K562 (cell line): ENCODE measurements around the gene PRR7. TPM values are rescaled to one million over a fixed set of nuclear protein-coding genes. Genes with fewer than 3 reads are reported as not detected.

ENCODE experiments used
- BCL6 ChIP-seq: fragments of 250-450 bp; sonication (Bioruptor Pico); IDR thresholded peaks from 2 replicates; pipeline ENCODE4 v1.4.0; 2020
- CBFA2T3 ChIP-seq: fragments of 450-650 bp; IDR thresholded peaks from 2 replicates; pipeline ENCODE4 v1.6.1; 2017
- HLTF ChIP-seq: fragments of 450-650 bp; IDR thresholded peaks from 2 replicates; pipeline ENCODE4 v1.6.1; 2016
- KLF16 ChIP-seq: IDR thresholded peaks from 2 replicates; pipeline ENCODE4 v1.6.1; 2016; ENCODE audit warnings: antibody characterized with exemption
- LCOR ChIP-seq: sonication (generic); formaldehyde crosslinking; IDR thresholded peaks from 2 replicates; pipeline ENCODE4 v1.8.0; 2022; ENCODE audit warnings: mild to moderate bottlenecking, missing genetic modification reagents
- MYBL2 ChIP-seq, 2 experiments: fragments of 450-650 bp in 1 of 2; sonication (generic) in 1 of 2; formaldehyde crosslinking in 1 of 2; IDR thresholded peaks; 2 replicates each; pipeline versions ENCODE4 v1.6.1 to v1.8.1; 2017 to 2022; ENCODE audit warnings: borderline replicate concordance in 1 of 2, inconsistent platforms in 1 of 2, low read depth in 1 of 2, mild to moderate bottlenecking in 1 of 2, missing genetic modification reagents in 1 of 2, moderate library complexity in 1 of 2
- SREBF1 ChIP-seq: fragments of 150-350 bp; IDR thresholded peaks from 2 replicates; pipeline ENCODE4 v1.6.1; 2014; ENCODE audit warnings: antibody characterized with exemption, low read depth, low read length, borderline replicate concordance
- STAT5A ChIP-seq: IDR thresholded peaks from 2 replicates; pipeline ENCODE4 v1.6.1; 2012; ENCODE audit warnings: low read length, inconsistent platforms, borderline replicate concordance
- ZKSCAN8 ChIP-seq: fragments of 200-800 bp; sonication (Bioruptor generic); IDR thresholded peaks from 2 replicates; pipeline ENCODE4 v1.6.1; 2016; ENCODE audit warnings: missing genetic modification characterization, missing compliant biosample characterization
- polyA plus RNA-seq, 8 experiments: library from polyadenylated mRNA; depleted of rRNA in 4 of 8; stranded (reverse) in 5 of 8; unstranded in 3 of 8; fragments of >200 nt; fragmentation: Nextera tagmentation in 2 of 8; fragmentation: Illumina TruSeq in 1 of 8; extraction: Ambion mirVana in 2 of 8; extraction: Trizol in 1 of 8; gene quantifications; 2 replicates each; pipeline versions ENCODE4 v1.2.1 to v1.2.3, GENCODE V29; 2011 to 2014; ENCODE audit warnings: inconsistent platforms in 1 of 8, missing spikeins in 1 of 8
- total RNA-seq, 7 experiments: library from RNA; depleted of rRNA in 6 of 7; stranded (reverse); fragments of >200 nt in 6 of 7; fragmentation: Illumina TruSeq in 2 of 7; extraction: Trizol in 2 of 7; gene quantifications; 2 replicates each; pipeline versions ENCODE4 v1.2.1 to v1.2.3, GENCODE V29; 2011 to 2021; ENCODE audit warnings: low replicate concordance in 1 of 7
- TF ChIP-seq, protein P1 (sequence below), 2 experiments: IDR thresholded peaks in 1 of 2; conservative IDR thresholded peaks in 1 of 2; 2 replicates each; pipeline ENCODE4 v1.6.1; 2016; ENCODE audit warnings: low read depth in 2 of 2, mild to moderate bottlenecking in 1 of 2, missing compliant biosample characterization in 1 of 2, missing genetic modification characterization in 1 of 2, moderate library complexity in 1 of 2
- TF ChIP-seq, protein P2 (sequence below), 3 experiments: fragments of 200-800 bp in 1 of 3; sonication (Bioruptor generic) in 1 of 3; sonication (generic) in 1 of 3; formaldehyde crosslinking in 1 of 3; IDR thresholded peaks; 2 replicates each; pipeline versions ENCODE4 v1.6.1 to v1.8.0; 2016 to 2022; ENCODE audit warnings: mild to moderate bottlenecking in 2 of 3, missing compliant biosample characterization in 2 of 3, missing genetic modification characterization in 2 of 3, missing genetic modification reagents in 1 of 3
- TF ChIP-seq, protein P3 (sequence below): fragments of 450-650 bp; IDR thresholded peaks from 2 replicates; pipeline ENCODE4 v1.6.1; 2017; ENCODE audit warnings: antibody characterized with exemption, mild to moderate bottlenecking
- TF ChIP-seq, protein P4 (sequence below): IDR thresholded peaks from 2 replicates; pipeline ENCODE4 v1.6.1; 2012; ENCODE audit warnings: low read depth, low read length, improper control_type of control experiment, borderline replicate concordance
- TF ChIP-seq, protein P5 (sequence below): fragments of 450-650 bp; IDR thresholded peaks from 2 replicates; pipeline ENCODE4 v1.6.1; 2016; ENCODE audit warnings: antibody characterized with exemption

Gene PRR7
- total and polyA plus RNA-seq, 9 of the 15 experiments (the other 6 are each of a cell fraction or from before 2014, with no cell fraction given): 0.80 to 11.3 (median 10.4) TPM; not detected in 4

DNA sequence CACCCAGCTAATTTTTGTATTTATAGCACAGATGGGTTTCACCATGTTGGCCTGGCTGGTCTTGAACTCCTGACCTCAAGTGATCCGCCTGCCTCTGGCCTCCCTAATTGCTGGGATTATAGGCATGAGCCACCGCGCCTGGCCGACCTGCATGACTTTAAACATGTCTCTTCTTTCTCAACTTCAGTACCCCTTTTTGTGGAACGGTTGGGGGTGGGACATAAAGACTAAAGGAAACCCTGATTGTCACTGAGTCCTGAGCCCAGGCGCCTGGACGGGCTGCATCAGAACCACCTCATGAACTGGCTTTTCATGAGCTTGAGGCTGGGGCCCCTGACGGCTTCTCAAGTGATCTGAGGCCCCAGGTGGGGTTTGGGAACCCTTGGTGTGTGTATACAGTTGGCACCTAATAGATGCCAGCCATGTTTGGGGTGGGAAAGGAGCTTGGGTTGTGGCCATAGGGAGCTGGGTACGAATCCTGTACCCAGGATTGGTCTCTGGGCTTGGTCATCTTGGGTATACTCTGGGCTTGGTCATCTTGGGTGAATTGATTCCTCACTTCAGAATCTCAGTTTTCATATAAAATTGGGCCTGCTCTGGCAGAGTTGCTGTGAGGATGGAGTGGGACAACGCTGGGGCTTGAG is 17.9 kb upstream of the PRR7 start (continued):
- TF ChIP-seq, protein P1, sequence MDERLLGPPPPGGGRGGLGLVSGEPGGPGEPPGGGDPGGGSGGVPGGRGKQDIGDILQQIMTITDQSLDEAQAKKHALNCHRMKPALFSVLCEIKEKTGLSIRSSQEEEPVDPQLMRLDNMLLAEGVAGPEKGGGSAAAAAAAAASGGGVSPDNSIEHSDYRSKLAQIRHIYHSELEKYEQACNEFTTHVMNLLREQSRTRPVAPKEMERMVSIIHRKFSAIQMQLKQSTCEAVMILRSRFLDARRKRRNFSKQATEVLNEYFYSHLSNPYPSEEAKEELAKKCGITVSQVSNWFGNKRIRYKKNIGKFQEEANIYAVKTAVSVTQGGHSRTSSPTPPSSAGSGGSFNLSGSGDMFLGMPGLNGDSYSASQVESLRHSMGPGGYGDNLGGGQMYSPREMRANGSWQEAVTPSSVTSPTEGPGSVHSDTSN (CRISPR knock-in tag; IDR thresholded peaks at IDR 0.05; ENCODE audit: low read depth): no peak
- TF ChIP-seq, protein P1 (tag; conservative IDR thresholded peaks at IDR 0.05; ENCODE audit: low read depth): no peak
- TF ChIP-seq SREBF1: no peak
- no peak for TF ChIP-seq KLF16
- TF ChIP-seq CBFA2T3: no peak
- TF ChIP-seq, protein P2, sequence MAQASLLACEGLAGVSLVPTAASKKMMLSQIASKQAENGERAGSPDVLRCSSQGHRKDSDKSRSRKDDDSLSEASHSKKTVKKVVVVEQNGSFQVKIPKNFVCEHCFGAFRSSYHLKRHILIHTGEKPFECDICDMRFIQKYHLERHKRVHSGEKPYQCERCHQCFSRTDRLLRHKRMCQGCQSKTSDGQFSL (CRISPR knock-in tag; IDR thresholded peaks at IDR 0.05): no peak
- TF ChIP-seq, protein P2 (tag; IDR thresholded peaks at IDR 0.05): 0 out of 4 replicates have a peak, but pooled peaks of 1 of the 2 experiments have one; percentile 8
- TF ChIP-seq HLTF: 0 out of 2 replicates have a peak, but pooled peaks have one; percentile 14
- TF ChIP-seq, protein P3, sequence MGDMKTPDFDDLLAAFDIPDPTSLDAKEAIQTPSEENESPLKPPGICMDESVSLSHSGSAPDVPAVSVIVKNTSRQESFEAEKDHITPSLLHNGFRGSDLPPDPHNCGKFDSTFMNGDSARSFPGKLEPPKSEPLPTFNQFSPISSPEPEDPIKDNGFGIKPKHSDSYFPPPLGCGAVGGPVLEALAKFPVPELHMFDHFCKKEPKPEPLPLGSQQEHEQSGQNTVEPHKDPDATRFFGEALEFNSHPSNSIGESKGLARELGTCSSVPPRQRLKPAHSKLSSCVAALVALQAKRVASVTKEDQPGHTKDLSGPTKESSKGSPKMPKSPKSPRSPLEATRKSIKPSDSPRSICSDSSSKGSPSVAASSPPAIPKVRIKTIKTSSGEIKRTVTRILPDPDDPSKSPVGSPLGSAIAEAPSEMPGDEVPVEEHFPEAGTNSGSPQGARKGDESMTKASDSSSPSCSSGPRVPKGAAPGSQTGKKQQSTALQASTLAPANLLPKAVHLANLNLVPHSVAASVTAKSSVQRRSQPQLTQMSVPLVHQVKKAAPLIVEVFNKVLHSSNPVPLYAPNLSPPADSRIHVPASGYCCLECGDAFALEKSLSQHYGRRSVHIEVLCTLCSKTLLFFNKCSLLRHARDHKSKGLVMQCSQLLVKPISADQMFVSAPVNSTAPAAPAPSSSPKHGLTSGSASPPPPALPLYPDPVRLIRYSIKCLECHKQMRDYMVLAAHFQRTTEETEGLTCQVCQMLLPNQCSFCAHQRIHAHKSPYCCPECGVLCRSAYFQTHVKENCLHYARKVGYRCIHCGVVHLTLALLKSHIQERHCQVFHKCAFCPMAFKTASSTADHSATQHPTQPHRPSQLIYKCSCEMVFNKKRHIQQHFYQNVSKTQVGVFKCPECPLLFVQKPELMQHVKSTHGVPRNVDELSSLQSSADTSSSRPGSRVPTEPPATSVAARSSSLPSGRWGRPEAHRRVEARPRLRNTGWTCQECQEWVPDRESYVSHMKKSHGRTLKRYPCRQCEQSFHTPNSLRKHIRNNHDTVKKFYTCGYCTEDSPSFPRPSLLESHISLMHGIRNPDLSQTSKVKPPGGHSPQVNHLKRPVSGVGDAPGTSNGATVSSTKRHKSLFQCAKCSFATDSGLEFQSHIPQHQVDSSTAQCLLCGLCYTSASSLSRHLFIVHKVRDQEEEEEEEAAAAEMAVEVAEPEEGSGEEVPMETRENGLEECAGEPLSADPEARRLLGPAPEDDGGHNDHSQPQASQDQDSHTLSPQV: no peak
- TF ChIP-seq MYBL2 (IDR thresholded peaks at IDR 0.05; ENCODE audit: low read depth): no peak
- no peak for TF ChIP-seq MYBL2 (CRISPR knock-in tag; IDR thresholded peaks at IDR 0.05; ENCODE audit: borderline replicate concordance)
- TF ChIP-seq BCL6 (CRISPR knock-in tag): no peak
- TF ChIP-seq, protein P4, sequence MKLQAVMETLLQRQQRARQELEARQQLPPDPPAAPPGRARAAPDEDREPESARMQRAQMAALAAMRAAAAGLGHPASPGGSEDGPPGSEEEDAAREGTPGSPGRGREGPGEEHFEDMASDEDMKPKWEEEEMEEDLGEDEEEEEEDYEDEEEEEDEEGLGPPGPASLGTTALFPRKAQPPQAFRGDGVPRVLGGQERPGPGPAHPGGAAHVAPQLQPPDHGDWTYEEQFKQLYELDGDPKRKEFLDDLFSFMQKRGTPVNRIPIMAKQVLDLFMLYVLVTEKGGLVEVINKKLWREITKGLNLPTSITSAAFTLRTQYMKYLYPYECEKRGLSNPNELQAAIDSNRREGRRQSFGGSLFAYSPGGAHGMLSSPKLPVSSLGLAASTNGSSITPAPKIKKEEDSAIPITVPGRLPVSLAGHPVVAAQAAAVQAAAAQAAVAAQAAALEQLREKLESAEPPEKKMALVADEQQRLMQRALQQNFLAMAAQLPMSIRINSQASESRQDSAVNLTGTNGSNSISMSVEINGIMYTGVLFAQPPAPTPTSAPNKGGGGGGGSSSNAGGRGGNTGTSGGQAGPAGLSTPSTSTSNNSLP: no peak
- no peak for TF ChIP-seq STAT5A
- TF ChIP-seq ZKSCAN8 (CRISPR knock-in tag): peak; percentile 94
- TF ChIP-seq, protein P5, sequence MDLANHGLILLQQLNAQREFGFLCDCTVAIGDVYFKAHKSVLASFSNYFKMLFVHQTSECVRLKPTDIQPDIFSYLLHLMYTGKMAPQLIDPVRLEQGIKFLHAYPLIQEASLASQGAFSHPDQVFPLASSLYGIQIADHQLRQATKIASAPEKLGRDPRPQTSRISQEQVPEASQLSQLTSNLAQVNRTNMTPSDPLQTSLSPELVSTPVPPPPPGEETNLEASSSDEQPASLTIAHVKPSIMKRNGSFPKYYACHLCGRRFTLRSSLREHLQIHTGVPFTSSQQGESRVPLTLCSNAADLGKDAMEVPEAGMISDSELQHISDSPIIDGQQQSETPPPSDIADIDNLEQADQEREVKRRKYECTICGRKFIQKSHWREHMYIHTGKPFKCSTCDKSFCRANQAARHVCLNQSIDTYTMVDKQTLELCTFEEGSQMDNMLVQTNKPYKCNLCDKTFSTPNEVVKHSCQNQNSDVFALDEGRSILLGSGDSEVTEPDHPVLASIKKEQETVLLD: no peak
- TF ChIP-seq LCOR (CRISPR knock-in tag): 0 out of 2 replicates have a peak, but pooled peaks have one; percentile 25
